Fibroblast of villous mesenchyme (primary cell): ENCODE data around the gene RGS6. TPM values are rescaled to one million over a fixed set of nuclear protein-coding genes. Genes with fewer than 3 reads are reported as not detected.

Experiments
- DNase-seq: peaks from one replicate; pipeline ENCODE4 v3.0.0-alpha.2; 2010; ENCODE audit warnings: low read depth
- H3K4me3 ChIP-seq: 2 replicates; pipeline ENCODE4 v1.5.1; 2011; ENCODE audit warnings: low read depth, mild to moderate bottlenecking, low read length
- total RNA-seq: library from RNA; depleted of rRNA; stranded (reverse); fragments of >200 nt; gene quantifications from 2 replicates; pipeline ENCODE4 v1.2.3, GENCODE V29; 2012
- TF ChIP-seq, protein P1 (sequence below): IDR thresholded peaks from 2 replicates; pipeline ENCODE4 v1.5.1; 2012; ENCODE audit warnings: low read depth, mild to moderate bottlenecking, low read length; ENCODE audit not compliant: insufficient read depth

The RGS6 gene
- total RNA-seq, 1 donor, result not detected

DNA sequence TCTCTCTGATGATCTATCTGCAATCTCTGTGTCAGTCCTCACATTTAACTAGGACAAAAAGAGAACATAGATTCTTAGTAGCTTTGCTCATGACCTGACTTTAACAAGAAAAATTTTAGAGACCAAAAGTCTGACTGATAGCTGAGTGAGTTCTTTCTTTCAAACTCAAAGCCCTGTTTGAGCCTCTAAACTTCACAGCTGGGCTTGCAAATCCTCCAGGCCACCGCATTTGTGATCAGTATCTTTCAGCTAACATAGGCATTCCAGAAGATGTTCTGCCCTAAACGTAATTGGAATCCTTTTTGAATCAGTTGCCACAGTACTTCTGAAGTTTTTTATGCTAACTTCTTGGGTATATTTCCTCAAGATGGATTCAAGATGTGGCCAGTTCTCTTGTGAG is 502.6 kb downstream of the RGS6 start:
- DNase-seq, result no peak
- H3K4me3 ChIP-seq, result no peak overlapping the region
- TF ChIP-seq, protein P1, sequence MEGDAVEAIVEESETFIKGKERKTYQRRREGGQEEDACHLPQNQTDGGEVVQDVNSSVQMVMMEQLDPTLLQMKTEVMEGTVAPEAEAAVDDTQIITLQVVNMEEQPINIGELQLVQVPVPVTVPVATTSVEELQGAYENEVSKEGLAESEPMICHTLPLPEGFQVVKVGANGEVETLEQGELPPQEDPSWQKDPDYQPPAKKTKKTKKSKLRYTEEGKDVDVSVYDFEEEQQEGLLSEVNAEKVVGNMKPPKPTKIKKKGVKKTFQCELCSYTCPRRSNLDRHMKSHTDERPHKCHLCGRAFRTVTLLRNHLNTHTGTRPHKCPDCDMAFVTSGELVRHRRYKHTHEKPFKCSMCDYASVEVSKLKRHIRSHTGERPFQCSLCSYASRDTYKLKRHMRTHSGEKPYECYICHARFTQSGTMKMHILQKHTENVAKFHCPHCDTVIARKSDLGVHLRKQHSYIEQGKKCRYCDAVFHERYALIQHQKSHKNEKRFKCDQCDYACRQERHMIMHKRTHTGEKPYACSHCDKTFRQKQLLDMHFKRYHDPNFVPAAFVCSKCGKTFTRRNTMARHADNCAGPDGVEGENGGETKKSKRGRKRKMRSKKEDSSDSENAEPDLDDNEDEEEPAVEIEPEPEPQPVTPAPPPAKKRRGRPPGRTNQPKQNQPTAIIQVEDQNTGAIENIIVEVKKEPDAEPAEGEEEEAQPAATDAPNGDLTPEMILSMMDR, result no peak

DNA sequence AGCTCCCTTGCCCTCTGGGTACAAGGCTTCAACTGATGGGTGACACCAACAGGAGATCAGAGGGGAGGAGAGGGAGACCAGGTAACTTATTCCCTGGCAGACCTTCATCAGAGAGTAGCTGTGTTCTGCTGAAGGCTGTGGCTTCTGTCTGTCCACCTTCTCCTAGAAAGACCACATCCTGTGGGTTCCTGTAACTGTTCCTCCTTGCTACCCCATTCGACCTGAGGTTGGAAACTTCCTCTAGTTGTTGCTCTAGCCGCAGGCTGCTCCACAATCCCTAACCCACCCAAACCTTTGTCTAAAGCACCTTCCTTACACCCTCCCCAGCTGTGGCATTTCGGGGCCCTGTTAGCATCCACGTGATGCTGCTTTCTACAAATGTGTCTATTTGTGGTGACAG is 507.5 kb downstream of the RGS6 start:
- no peak for DNase-seq
- TF ChIP-seq, protein P1, result no peak

DNA sequence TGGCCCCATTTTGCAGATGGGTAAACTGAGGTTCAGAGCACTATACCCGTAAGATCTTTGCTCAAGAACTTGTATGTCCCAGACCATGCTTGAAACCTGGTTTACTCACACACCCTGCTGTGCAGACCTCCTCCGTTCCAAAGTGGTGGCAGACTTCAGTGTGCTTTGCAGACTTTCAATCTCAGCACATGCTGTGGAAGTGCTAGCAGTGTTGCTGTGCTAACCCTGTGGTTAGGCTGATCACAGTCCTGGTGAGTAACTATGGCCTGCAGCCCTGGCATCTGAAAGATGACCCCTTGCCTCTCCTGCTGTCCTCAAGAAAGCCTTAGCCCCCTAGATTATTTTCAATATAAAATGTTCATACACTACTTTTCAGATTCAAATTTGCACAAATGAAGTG is 511.0 kb downstream of the RGS6 start:
- DNase-seq, result no peak
- TF ChIP-seq, protein P1, result no peak
- H3K4me3 ChIP-seq, result no peak overlapping the region

More for the DNA sequence above, 507.5 kb downstream of the RGS6 start:
- H3K4me3 ChIP-seq, result no peak overlapping the region

DNA sequence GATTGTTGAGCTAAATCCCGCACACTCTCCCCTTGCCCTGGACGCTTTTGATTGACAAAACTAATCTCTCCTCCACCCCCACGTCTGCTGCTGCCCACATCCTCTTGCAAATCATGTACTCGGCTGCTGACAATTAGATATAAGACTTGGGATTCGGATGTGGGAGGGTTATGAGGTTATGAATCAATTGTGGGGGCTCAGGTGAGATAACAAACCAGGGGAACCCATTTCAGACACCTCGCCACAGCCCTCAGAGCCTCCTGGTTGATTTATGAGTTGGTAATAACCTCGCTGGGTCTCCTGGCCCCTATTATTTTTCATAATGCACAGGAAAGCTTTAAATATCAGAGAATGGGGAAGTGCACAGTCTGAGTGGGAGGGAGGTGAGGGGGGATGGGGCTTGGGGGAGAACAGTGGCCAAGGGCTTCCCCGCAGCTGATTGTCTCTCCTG is 511.8 kb downstream of the RGS6 start:
- TF ChIP-seq, protein P1, result no peak
- H3K4me3 ChIP-seq, result no peak overlapping the region
- no peak for DNase-seq

DNA sequence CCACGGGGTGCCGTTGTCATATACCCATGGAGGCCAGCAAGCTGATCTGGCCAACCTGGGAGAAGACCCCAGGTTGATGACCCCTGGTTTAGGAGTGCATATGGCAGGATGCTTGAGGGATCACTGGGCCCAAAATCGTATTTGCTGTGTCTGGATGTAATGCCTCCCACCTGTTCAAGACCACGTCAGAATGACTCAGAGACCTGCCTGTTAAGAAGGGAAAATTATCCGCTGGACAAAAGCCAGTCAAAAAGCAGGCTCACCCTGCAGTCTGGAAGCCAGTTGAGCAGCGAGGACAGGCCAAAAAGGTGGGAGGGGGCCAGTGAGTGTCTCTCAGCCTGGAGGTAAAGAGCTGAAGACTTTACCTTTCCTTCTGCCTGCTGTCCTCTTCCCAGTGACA is 512.5 kb downstream of the RGS6 start:
- no peak overlapping the region for H3K4me3 ChIP-seq
- TF ChIP-seq, protein P1, result no peak
- no peak for DNase-seq

DNA sequence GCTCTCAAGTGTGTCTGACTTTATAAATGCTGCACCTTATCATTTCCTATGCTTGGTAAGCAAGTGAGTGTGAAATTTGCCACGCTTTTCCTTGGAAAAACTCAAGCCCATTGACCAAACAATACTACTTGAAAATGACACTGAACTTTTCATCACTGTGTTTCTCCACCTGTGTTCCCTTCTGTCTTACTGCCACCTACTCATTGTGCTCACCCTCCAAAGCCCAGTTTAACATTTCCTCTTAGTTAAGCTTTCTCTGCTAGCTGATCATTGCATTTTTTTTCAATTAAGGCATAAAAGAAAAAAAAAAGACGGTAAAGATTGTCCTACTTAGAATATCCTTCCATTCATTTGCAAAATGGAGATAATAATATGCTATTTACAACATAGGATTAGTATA is 516.0 kb downstream of the RGS6 start:
- no peak for DNase-seq
- H3K4me3 ChIP-seq, result no peak overlapping the region
- TF ChIP-seq, protein P1, result no peak

GRCh38 chr14:72450473-72451044 is 518.3 kb downstream of the RGS6 start:
- H3K4me3 ChIP-seq, result no peak overlapping the region
- TF ChIP-seq, protein P1, result no peak
- peak; percentile 23 for DNase-seq
